Kidney capillary endothelial cell (primary cell): Measurements from ENCODE around the gene OR8J1.
"Not testable (repeated sequence)": the region's sequence is repeated elsewhere in the genome, so short reads cannot be mapped to it uniquely, and the experiment has no call there.

ENCODE experiments used
- DNase-seq: peaks from one replicate; pipeline ENCODE4 v3.0.0-alpha.2; 2018; ENCODE audit warnings: low spot score

OR8J1 gene

GRCh38 chr11:56353991-56354390 lies at the start of gene OR8J1:
Gene OR8J1, plus strand, starts transcription at chr11:56354291. Its CDS starts 5,956 bp downstream, at chr11:56360247.
- no peak for DNase-seq

GRCh38 chr11:56307836-56308235 lies 46.3 kb upstream of the OR8J1 start:
- no peak for DNase-seq

GRCh38 chr11:56314844-56315243 lies 39.2 kb upstream of the OR8J1 start, which contains the start of gene OR8K3:
Gene OR8K3, plus strand, starts transcription at chr11:56315144. Its CDS starts 3,163 bp downstream, at chr11:56318307.
- DNase-seq: no peak

GRCh38 chr11:56331861-56332491 lies 22.1 kb upstream of the OR8J1 start:
- DNase-seq: no peak

GRCh38 chr11:56333156-56333555 lies 20.9 kb upstream of the OR8J1 start:
- DNase-seq: no peak

GRCh38 chr11:56340289-56340688 lies 13.8 kb upstream of the OR8J1 start:
- DNase-seq: no peak

- DNase-seq: no peak
Measured at GRCh38 chr11:56345739-56346138, 8.4 kb upstream of the OR8J1 start, which contains the start of gene OR8K1. Gene OR8K1, plus strand, starts transcription at chr11:56346039. Its CDS starts 0 bp downstream, at chr11:56346039.

- no peak for DNase-seq
Measured at GRCh38 chr11:56375324-56375723, 21.2 kb downstream of the OR8J1 start, which contains the start of gene OR8U1. Gene OR8U1, plus strand, starts transcription at chr11:56375624. Its CDS starts 0 bp downstream, at chr11:56375624.

- DNase-seq: no peak
Measured at GRCh38 chr11:56380120-56380519, 26.0 kb downstream of the OR8J1 start.

GRCh38 chr11:56394381-56394780 lies 40.3 kb downstream of the OR8J1 start:
- DNase-seq: no peak

GRCh38 chr11:56396047-56396446 lies 42.0 kb downstream of the OR8J1 start:
- DNase-seq: no peak

GRCh38 chr11:56401858-56402461 lies 47.9 kb downstream of the OR8J1 start:
- DNase-seq: not testable (repeated sequence)

GRCh38 chr11:56404393-56404792 lies 50.3 kb downstream of the OR8J1 start:
- DNase-seq: no peak

GRCh38 chr11:56410801-56411200 lies 56.7 kb downstream of the OR8J1 start:
- no peak for DNase-seq
